CD14-positive monocyte (primary cell): ENCODE data around the gene CABP4. TPM values are rescaled to one million over a fixed set of nuclear protein-coding genes. Genes with fewer than 3 reads are reported as not detected.

Experiments used
- DNase-seq, 3 donors: peaks; one replicate each; pipeline ENCODE4 v3.0.0-alpha.2; 2011 to 2022
- H2AFZ ChIP-seq: 2 replicates; pipeline ENCODE4 v1.6.0; 2012; ENCODE audit warnings: mild to moderate bottlenecking, low read depth, low read length, inconsistent platforms; ENCODE audit not compliant: insufficient read depth, poor library complexity, severe bottlenecking
- H3K27ac ChIP-seq, 2 donors: 1 replicate in 1 of 2; 2 replicates in 1 of 2; pipeline ENCODE4 v1.5.1; 2012 to 2013; ENCODE audit warnings: low read length in 2 of 2, control low read depth in 1 of 2, inconsistent platforms in 1 of 2, low read depth in 1 of 2, mild to moderate bottlenecking in 1 of 2
- H3K27me3 ChIP-seq, 2 donors: one replicate each; pipeline versions ENCODE4 v1.6.0 to v1.6.1; 2011 to 2013; ENCODE audit warnings: low read length in 2 of 2; ENCODE audit not compliant: control insufficient read depth in 2 of 2, insufficient read depth in 2 of 2
- H3K36me3 ChIP-seq, 2 donors: replicated peaks in 1 of 2; 1 replicate in 1 of 2; 2 replicates in 1 of 2; pipeline versions ENCODE4 v1.5.1 to v1.6.1; 2012 to 2013; ENCODE audit warnings: low read length in 2 of 2, control low read depth in 1 of 2, inconsistent platforms in 1 of 2, mild to moderate bottlenecking in 1 of 2; ENCODE audit not compliant: insufficient read depth in 2 of 2, control insufficient read depth in 1 of 2
- H3K4me1 ChIP-seq, 2 donors: 1 replicate in 1 of 2; 2 replicates in 1 of 2; pipeline versions ENCODE4 v1.5.1 to v1.6.1; 2012 to 2013; ENCODE audit warnings: low read length in 2 of 2, control low read depth in 1 of 2, inconsistent platforms in 1 of 2, mild to moderate bottlenecking in 1 of 2, moderate library complexity in 1 of 2; ENCODE audit not compliant: insufficient read depth in 2 of 2, control insufficient read depth in 1 of 2
- H3K4me2 ChIP-seq: replicated peaks from 2 replicates; pipeline ENCODE3; 2012; ENCODE audit warnings: low read length, moderate library complexity, mild to moderate bottlenecking; ENCODE audit not compliant: poor library complexity, severe bottlenecking; ENCODE audit errors: extremely low read depth
- H3K4me3 ChIP-seq, 3 experiments: fragments of 200-600 bp in 1 of 3; sonication (generic) in 1 of 3; replicated peaks in 1 of 3; 1 replicate in 2 of 3; 2 replicates in 1 of 3; pipeline ENCODE4 v1.5.1; 2011 to 2013; ENCODE audit warnings: low read length in 3 of 3, mild to moderate bottlenecking in 3 of 3, control low read depth in 2 of 3, low read depth in 2 of 3, inconsistent platforms in 1 of 3, moderate library complexity in 1 of 3
- H3K79me2 ChIP-seq: 2 replicates; pipeline ENCODE4 v1.6.0; 2012; ENCODE audit warnings: mild to moderate bottlenecking, control low read depth, inconsistent platforms, low read length, moderate library complexity; ENCODE audit not compliant: insufficient read depth
- H3K9ac ChIP-seq: 2 replicates; pipeline ENCODE4 v1.6.0; 2017; ENCODE audit warnings: low read length, mild to moderate bottlenecking; ENCODE audit not compliant: insufficient read depth, poor library complexity, severe bottlenecking
- H3K9me3 ChIP-seq, 2 donors: replicated peaks in 1 of 2; 1 replicate in 1 of 2; 2 replicates in 1 of 2; pipeline versions ENCODE4 v1.5.1 to v1.6.1; 2012 to 2013; ENCODE audit warnings: low read length in 2 of 2, control low read depth in 1 of 2; ENCODE audit not compliant: control insufficient read depth in 1 of 2, insufficient read depth in 1 of 2
- H4K20me1 ChIP-seq: 2 replicates; pipeline ENCODE4 v1.6.0; 2012; ENCODE audit warnings: mild to moderate bottlenecking, low read length, control low read depth, moderate library complexity; ENCODE audit not compliant: insufficient read depth
- H3K27ac Mint-ChIP-seq, 7 donors: one replicate each; pipeline ENCODE4 v1.8.0; 2020; ENCODE audit warnings: mild to moderate bottlenecking in 7 of 7, mixed read lengths in 7 of 7, moderate library complexity in 6 of 7, inconsistent platforms in 2 of 7
- H3K27me3 Mint-ChIP-seq, 3 donors: one replicate each; pipeline ENCODE4 v1.8.0; 2021 to 2022; ENCODE audit warnings: low read depth in 3 of 3, mild to moderate bottlenecking in 3 of 3, mixed read lengths in 3 of 3, moderate library complexity in 3 of 3, inconsistent platforms in 1 of 3
- H3K36me3 Mint-ChIP-seq, 2 donors: one replicate each; pipeline ENCODE4 v1.8.0; 2020; ENCODE audit warnings: mixed read lengths in 2 of 2, inconsistent platforms in 1 of 2, mild to moderate bottlenecking in 1 of 2
- H3K4me1 Mint-ChIP-seq: one replicate; pipeline ENCODE4 v1.8.0; 2020; ENCODE audit warnings: mild to moderate bottlenecking, mixed read lengths
- H3K4me3 Mint-ChIP-seq, 2 donors: one replicate each; pipeline ENCODE4 v1.8.0; 2020; ENCODE audit warnings: mild to moderate bottlenecking in 2 of 2, mixed read lengths in 2 of 2, moderate library complexity in 1 of 2
- H3K9me3 Mint-ChIP-seq, 7 donors: one replicate each; pipeline ENCODE4 v1.8.0; 2020 to 2022; ENCODE audit warnings: mixed read lengths in 7 of 7, mild to moderate bottlenecking in 6 of 7, moderate library complexity in 6 of 7, inconsistent platforms in 2 of 7
- WGBS: methylation state at CpG from one replicate; pipeline ENCODE4 v1.1.5; 2013; ENCODE audit warnings: missing lambda C conversion rate; ENCODE audit not compliant: insufficient coverage; 5-methylcytosine and 5-hydroxymethylcytosine counted together
- intact Hi-C, 2 donors: fragments of 100-400 bp; cut with micrococcal nuclease; formaldehyde crosslinking; loops; one replicate each; pipeline versions ENCODE4 v1.15.0 to v1.15.1; 2023
- polyA plus RNA-seq, 3 donors: library from polyadenylated mRNA; depleted of rRNA in 1 of 3; unstranded in 2 of 3; stranded (reverse) in 1 of 3; fragments of 300-500 nt in 2 of 3; fragments of >200 nt in 1 of 3; fragmentation: Illumina TruSeq in 2 of 3; gene quantifications; 1 replicate in 2 of 3; 2 replicates in 1 of 3; pipeline ENCODE4 v1.2.3, GENCODE V29; 2012 to 2021
- TF ChIP-seq, protein P1 (sequence below): fragments of 200-600 bp; IDR thresholded peaks from one replicate; pipeline ENCODE4 v1.8.0; 2022; ENCODE audit warnings: antibody characterized with exemption, mild to moderate bottlenecking

Gene CABP4
- polyA plus RNA-seq, 3 donors, result 0.28 to 1.7 TPM; not detected in 1

DNA sequence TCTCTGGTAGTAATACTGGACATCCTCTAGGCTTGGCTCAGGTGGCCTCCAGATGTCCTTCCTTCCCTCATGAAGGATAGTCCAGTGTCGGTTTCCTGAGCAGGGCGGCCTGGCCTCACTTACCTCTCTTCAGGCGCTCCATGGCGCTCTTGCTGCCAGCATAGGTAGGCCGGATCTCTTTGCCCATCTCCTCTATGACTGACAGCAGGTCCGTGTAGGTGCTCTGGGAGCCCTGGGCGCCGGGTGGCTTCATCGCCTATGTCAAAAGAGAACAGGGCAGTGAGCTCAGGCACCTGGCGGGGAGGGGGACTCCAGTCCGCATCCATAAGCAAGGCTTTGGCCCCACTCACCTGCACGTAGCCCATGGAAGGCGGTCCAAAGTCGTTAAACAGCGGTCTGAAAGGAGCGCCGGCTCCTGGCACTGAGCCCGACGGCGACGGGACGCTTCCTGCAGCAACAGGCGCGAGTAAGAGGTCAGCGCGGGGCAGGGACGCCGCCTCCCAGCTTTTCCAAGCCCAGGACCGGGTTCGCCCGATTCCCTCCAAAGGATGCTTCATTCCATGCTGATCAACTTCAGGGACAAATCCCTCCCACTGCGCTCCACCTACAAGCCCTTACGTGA is 52.2 kb downstream of the CABP4 start:
- H3K36me3 Mint-ChIP-seq, result peaks cover 14 to 27% of the 10 kb centered on the region in 2 donors
- intact Hi-C loops, result loop anchor here (2.0 to 10.0 kb wide), 4 partner anchors 80 to 233 kb away; partner anchors contain the start of genes POLD4 (in 1 of the 2) and RPS6KB2 (in 1 of the 2)
- Histone ChIP-seq H3K27ac (peak overlapping the region; percentile 71 to 93), H3K4me2 (peak overlapping the region; percentile 97), H3K4me3 (peak overlapping the region; percentile 26 to 83 (median 69)), H3K27me3 (peaks cover 0 to 13% of the 10 kb centered on the region in 2 donors), H3K9me3 (no peaks in the 10 kb centered on the region), H3K36me3 (peaks cover 8 to 9% of the 10 kb centered on the region in 2 donors), H3K9ac (peak overlapping the region; percentile 95), H3K79me2 (peaks cover 40% of the 10 kb centered on the region), H4K20me1 (peaks cover 38% of the 10 kb centered on the region), H3K4me1 (peaks cover 46 to 54% of the 10 kb centered on the region in 2 donors), H2AFZ (peak overlapping the region; percentile 86)
- no peak for DNase-seq
- H3K9me3 Mint-ChIP-seq, result peaks cover 0 to 1% (median 0%) of the 10 kb centered on the region in 7 donors
- peak overlapping the region; percentile 73 to 87 for H3K4me3 Mint-ChIP-seq
- H3K4me1 Mint-ChIP-seq, result peaks cover 33% of the 10 kb centered on the region
- 35% methylated on average over 32 of the region's 33 CpGs for WGBS
- TF ChIP-seq, protein P1, sequence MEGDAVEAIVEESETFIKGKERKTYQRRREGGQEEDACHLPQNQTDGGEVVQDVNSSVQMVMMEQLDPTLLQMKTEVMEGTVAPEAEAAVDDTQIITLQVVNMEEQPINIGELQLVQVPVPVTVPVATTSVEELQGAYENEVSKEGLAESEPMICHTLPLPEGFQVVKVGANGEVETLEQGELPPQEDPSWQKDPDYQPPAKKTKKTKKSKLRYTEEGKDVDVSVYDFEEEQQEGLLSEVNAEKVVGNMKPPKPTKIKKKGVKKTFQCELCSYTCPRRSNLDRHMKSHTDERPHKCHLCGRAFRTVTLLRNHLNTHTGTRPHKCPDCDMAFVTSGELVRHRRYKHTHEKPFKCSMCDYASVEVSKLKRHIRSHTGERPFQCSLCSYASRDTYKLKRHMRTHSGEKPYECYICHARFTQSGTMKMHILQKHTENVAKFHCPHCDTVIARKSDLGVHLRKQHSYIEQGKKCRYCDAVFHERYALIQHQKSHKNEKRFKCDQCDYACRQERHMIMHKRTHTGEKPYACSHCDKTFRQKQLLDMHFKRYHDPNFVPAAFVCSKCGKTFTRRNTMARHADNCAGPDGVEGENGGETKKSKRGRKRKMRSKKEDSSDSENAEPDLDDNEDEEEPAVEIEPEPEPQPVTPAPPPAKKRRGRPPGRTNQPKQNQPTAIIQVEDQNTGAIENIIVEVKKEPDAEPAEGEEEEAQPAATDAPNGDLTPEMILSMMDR, result no peak
- H3K27me3 Mint-ChIP-seq, result peaks cover 5 to 16% (median 7%) of the 10 kb centered on the region in 3 donors
- peak overlapping the region; percentile 88 to 98 (median 95) for H3K27ac Mint-ChIP-seq

- peaks cover 2 to 4% of the 10 kb centered on the region in 2 donors for H3K36me3 ChIP-seq
- WGBS, result 0% methylated on average over 56 of the region's 57 CpGs
- H3K4me2 ChIP-seq, result peak within 1 kb of the TSS; percentile 97
- H4K20me1 ChIP-seq, result peaks cover 32% of the 10 kb centered on the region
- H3K79me2 ChIP-seq, result peaks cover 34% of the 10 kb centered on the region
- Mint-ChIP-seq H3K9me3 (peaks cover 0 to 1% (median 0%) of the 10 kb centered on the region in 7 donors), H3K27ac (peak within 1 kb of the TSS; percentile 88 to 98 (median 95)), H3K4me3 (peak within 1 kb of the TSS; percentile 78 to 87), H3K4me1 (peaks cover 30% of the 10 kb centered on the region), H3K27me3 (peaks cover 5 to 17% (median 11%) of the 10 kb centered on the region in 3 donors), H3K36me3 (peaks cover 8 to 20% of the 10 kb centered on the region in 2 donors)
- peak within 1 kb of the TSS; percentile 95 for H3K9ac ChIP-seq
- no peaks in the 10 kb centered on the region for H3K9me3 ChIP-seq
- intact Hi-C loops, result loop anchor here (2.0 to 10.0 kb wide), 4 partner anchors 81 to 233 kb away; partner anchors contain the start of genes POLD4 (in 1 of the 2) and RPS6KB2 (in 1 of the 2)
- peaks cover 46 to 53% of the 10 kb centered on the region in 2 donors for H3K4me1 ChIP-seq
- H3K27ac ChIP-seq, result peak within 1 kb of the TSS; percentile 82 to 93
- H2AFZ ChIP-seq, result peak within 1 kb of the TSS; percentile 86
- peaks cover 0 to 13% of the 10 kb centered on the region in 2 donors for H3K27me3 ChIP-seq
- DNase-seq, result peak; percentile 99
- TF ChIP-seq, protein P1, result no peak
- H3K4me3 ChIP-seq, result peak within 1 kb of the TSS; percentile 49 to 83 (median 69)
These were observed 52.8 kb downstream of the CABP4 start, which contains the start of gene CDK2AP2 for GRCh38 chr11:67507864-67508485. TSS of gene CDK2AP2 (minus strand) at chr11:67508162. CDS start at chr11:67508082, 80 bp downstream.
